Parathyroid adenoma (tissue), 2 donors: Measurements from ENCODE around the gene C2CD4C.
"Not testable (repeated sequence)": the region's sequence is repeated elsewhere in the genome, so short reads cannot be mapped to it uniquely, and the experiment has no call there.

ENCODE experiments used
- H2AFZ ChIP-seq: fragments of 300-600 bp; sonication (generic); one replicate; pipeline ENCODE4 v1.7.0; 2017; ENCODE audit warnings: antibody characterized with exemption, mild to moderate bottlenecking
- H3K27ac ChIP-seq: fragments of 300-600 bp; sonication (generic); one replicate; pipeline ENCODE4 v1.7.0; 2017
- H3K27me3 ChIP-seq: fragments of 300-600 bp; sonication (generic); one replicate; pipeline ENCODE4 v1.7.0; 2017; ENCODE audit warnings: low read length; ENCODE audit not compliant: control insufficient read depth, insufficient read depth
- H3K36me3 ChIP-seq: fragments of 300-600 bp; sonication (generic); one replicate; pipeline ENCODE4 v1.7.0; 2017; ENCODE audit warnings: low read length; ENCODE audit not compliant: control insufficient read depth, insufficient read depth
- H3K4me1 ChIP-seq: fragments of 300-600 bp; sonication (generic); one replicate; pipeline ENCODE4 v1.7.0; 2017; ENCODE audit warnings: control low read depth
- H3K4me2 ChIP-seq: fragments of 300-600 bp; sonication (generic); one replicate; pipeline ENCODE4 v1.7.0; 2017; ENCODE audit warnings: low read length
- H3K4me3 ChIP-seq: fragments of 300-600 bp; sonication (generic); one replicate; pipeline ENCODE4 v1.7.0; 2017; ENCODE audit warnings: low read depth, low read length
- H3K79me2 ChIP-seq: fragments of 300-600 bp; sonication (generic); one replicate; pipeline ENCODE4 v1.7.0; 2017; ENCODE audit warnings: control low read depth
- H3K9ac ChIP-seq: fragments of 300-600 bp; sonication (generic); one replicate; pipeline ENCODE4 v1.7.0; 2017; ENCODE audit warnings: mild to moderate bottlenecking
- H3K9me3 ChIP-seq: fragments of 300-600 bp; sonication (generic); one replicate; pipeline ENCODE4 v1.7.0; 2017; ENCODE audit warnings: low read length; ENCODE audit not compliant: control insufficient read depth
- CTCF ChIP-seq: fragments of 300-600 bp; sonication (generic); IDR thresholded peaks from one replicate; pipeline ENCODE4 v1.7.0; 2017; ENCODE audit warnings: antibody characterized with exemption, mild to moderate bottlenecking
- donor health status: primary hyperparathyroidism.

Gene C2CD4C

GRCh38 chr19:389935-390289, 19.0 kb downstream of the C2CD4C start:
- Histone ChIP-seq H3K27ac (no peak overlapping the region), H3K36me3 (no peaks in the 10 kb centered on the region), H3K79me2 (no peaks in the 10 kb centered on the region), H3K4me3 (no peak overlapping the region), H3K4me1 (no peaks in the 10 kb centered on the region), H3K27me3 (no peaks in the 10 kb centered on the region), H3K9me3 (no peaks in the 10 kb centered on the region), H3K9ac (no peak overlapping the region), H2AFZ (no peak overlapping the region), H3K4me2 (no peak overlapping the region)
- no peak for TF ChIP-seq CTCF

- Histone ChIP-seq H3K27me3 (no peaks in the 10 kb centered on the region), H3K9me3 (no peaks in the 10 kb centered on the region), H3K36me3 (no peaks in the 10 kb centered on the region), H3K27ac (no peak overlapping the region), H3K4me1 (no peaks in the 10 kb centered on the region), H3K4me2 (no peak overlapping the region), H3K79me2 (no peaks in the 10 kb centered on the region), H2AFZ (no peak overlapping the region), H3K4me3 (no peak overlapping the region), H3K9ac (no peak overlapping the region)
- no peak for TF ChIP-seq CTCF
Measured at GRCh38 chr19:389255-389934, 19.6 kb downstream of the C2CD4C start.

- no peaks in the 10 kb centered on the region for H3K79me2 ChIP-seq
- H3K27me3 ChIP-seq: no peaks in the 10 kb centered on the region
- no peaks in the 10 kb centered on the region for H3K9me3 ChIP-seq
- H3K4me2 ChIP-seq: no peak overlapping the region
- no peak overlapping the region for H3K4me3 ChIP-seq
- TF ChIP-seq CTCF: no peak
- no peaks in the 10 kb centered on the region for H3K36me3 ChIP-seq
- no peak overlapping the region for H3K9ac ChIP-seq
- no peak overlapping the region for H3K27ac ChIP-seq
- no peaks in the 10 kb centered on the region for H3K4me1 ChIP-seq
- no peak overlapping the region for H2AFZ ChIP-seq
Measured at GRCh38 chr19:388691-389090, 20.3 kb downstream of the C2CD4C start.

GRCh38 chr19:387777-388176, 21.2 kb downstream of the C2CD4C start:
- Histone ChIP-seq H3K27me3 (no peaks in the 10 kb centered on the region), H3K4me2 (no peak overlapping the region), H3K27ac (no peak overlapping the region), H3K9me3 (no peaks in the 10 kb centered on the region), H2AFZ (no peak overlapping the region), H3K79me2 (no peaks in the 10 kb centered on the region), H3K9ac (no peak overlapping the region), H3K36me3 (no peaks in the 10 kb centered on the region), H3K4me1 (no peaks in the 10 kb centered on the region), H3K4me3 (no peak overlapping the region)
- no peak for TF ChIP-seq CTCF

- H3K9ac ChIP-seq, H3K4me3 ChIP-seq, H3K4me1 ChIP-seq, H3K79me2 ChIP-seq, H2AFZ ChIP-seq, H3K4me2 ChIP-seq, H3K27ac ChIP-seq, H3K27me3 ChIP-seq, H3K36me3 ChIP-seq, H3K9me3 ChIP-seq: not testable (repeated sequence)
Measured at GRCh38 chr19:386632-387301, 22.2 kb downstream of the C2CD4C start.

- H3K4me2 ChIP-seq, H3K4me3 ChIP-seq, H3K79me2 ChIP-seq, H3K36me3 ChIP-seq, H3K9ac ChIP-seq, H3K27ac ChIP-seq, H3K9me3 ChIP-seq, H3K27me3 ChIP-seq, H3K4me1 ChIP-seq, H2AFZ ChIP-seq: not testable (repeated sequence)
Measured at GRCh38 chr19:386189-386588, 22.8 kb downstream of the C2CD4C start.
